Activated CD8-positive, alpha-beta T cell treated with anti-CD3 and anti-CD28 coated beads for 36 hours (primary cell): Measurements from ENCODE around the gene TUBGCP5. TPM values are rescaled to one million over a fixed set of nuclear protein-coding genes. Genes with fewer than 3 reads are reported as not detected.
A peak's percentile ranks its signal among the peaks of the same experiment; 100 is the strongest.

Source experiments
- ATAC-seq: fragments of 200-7000 bp; cut with Tn5 transposase; one replicate; pipeline ENCODE4 v1.10.0; 2021; ENCODE audit warnings: mild to moderate bottlenecking, moderate library complexity
- CTCF ChIA-PET: fragments of 350-600 bp; sonication (Branson Sonifier 250); formaldehyde crosslinking; loops from one replicate; lab custom pipeline; 2021; ENCODE audit warnings: antibody characterized with exemption; lab: Charles Lee
- POLR2A ChIA-PET: fragments of 350-600 bp; sonication (Branson Sonifier 250); formaldehyde crosslinking; loops from one replicate; lab custom pipeline; 2021; ENCODE audit warnings: antibody characterized with exemption; lab: Charles Lee
- DNase-seq: peaks from one replicate; pipeline ENCODE4 v3.0.0-alpha.2; 2020
- H3K27ac Mint-ChIP-seq: one replicate; pipeline ENCODE4 v1.8.0; 2021; ENCODE audit warnings: mild to moderate bottlenecking, mixed read lengths
- H3K27me3 Mint-ChIP-seq: one replicate; pipeline ENCODE4 v1.8.0; 2021; ENCODE audit warnings: mixed read lengths
- H3K36me3 Mint-ChIP-seq: one replicate; pipeline ENCODE4 v1.8.0; 2021; ENCODE audit warnings: low read depth, mixed read lengths
- H3K4me1 Mint-ChIP-seq: one replicate; pipeline ENCODE4 v1.8.0; 2021; ENCODE audit warnings: low read depth, mixed read lengths
- H3K4me3 Mint-ChIP-seq: one replicate; pipeline ENCODE4 v1.8.0; 2021; ENCODE audit warnings: mild to moderate bottlenecking, moderate library complexity, mixed read lengths
- H3K9me3 Mint-ChIP-seq: one replicate; pipeline ENCODE4 v1.8.0; 2021; ENCODE audit warnings: mixed read lengths
- intact Hi-C: fragments of 100-400 bp; cut with micrococcal nuclease; formaldehyde crosslinking; loops from one replicate; pipeline ENCODE4 v1.10.0; 2022
- total RNA-seq, 2 experiments: library from RNA; stranded (reverse); gene quantifications; one replicate each; pipeline ENCODE4 v1.2.3, GENCODE V29; 2021
- TF ChIP-seq, protein P1 (sequence below): fragments of 200-600 bp; IDR thresholded peaks from one replicate; pipeline ENCODE4 v1.8.0; 2022; ENCODE audit warnings: antibody characterized with exemption, mild to moderate bottlenecking

The TUBGCP5 gene
- total RNA-seq, 2 experiments from 2014 or later = 19.2 to 22.0 TPM

DNA sequence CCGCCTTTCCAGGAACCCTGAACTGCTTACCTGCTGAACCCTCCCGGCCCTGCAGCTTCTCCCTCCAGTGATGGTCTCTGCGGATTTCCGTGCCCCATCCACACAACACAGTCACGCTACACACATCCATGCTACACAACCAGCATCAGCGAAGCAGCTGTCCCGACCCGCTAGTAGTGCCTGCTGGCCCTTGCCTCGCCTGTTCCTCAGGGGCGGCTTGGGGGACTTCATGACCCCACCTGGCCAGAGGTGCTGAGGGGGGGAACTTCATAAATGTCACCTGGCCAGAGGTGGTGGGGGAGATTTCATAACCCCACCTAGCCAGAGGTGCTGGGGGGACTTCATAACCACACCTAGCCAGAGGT is 530 bp upstream of the TUBGCP5 start:
- H3K27me3 Mint-ChIP-seq = no peaks in the 10 kb centered on the region
- DNase-seq (no peak), ATAC-seq (peak; percentile 15)
- peaks cover 16% of the 10 kb centered on the region for H3K36me3 Mint-ChIP-seq
- TF ChIP-seq, protein P1, sequence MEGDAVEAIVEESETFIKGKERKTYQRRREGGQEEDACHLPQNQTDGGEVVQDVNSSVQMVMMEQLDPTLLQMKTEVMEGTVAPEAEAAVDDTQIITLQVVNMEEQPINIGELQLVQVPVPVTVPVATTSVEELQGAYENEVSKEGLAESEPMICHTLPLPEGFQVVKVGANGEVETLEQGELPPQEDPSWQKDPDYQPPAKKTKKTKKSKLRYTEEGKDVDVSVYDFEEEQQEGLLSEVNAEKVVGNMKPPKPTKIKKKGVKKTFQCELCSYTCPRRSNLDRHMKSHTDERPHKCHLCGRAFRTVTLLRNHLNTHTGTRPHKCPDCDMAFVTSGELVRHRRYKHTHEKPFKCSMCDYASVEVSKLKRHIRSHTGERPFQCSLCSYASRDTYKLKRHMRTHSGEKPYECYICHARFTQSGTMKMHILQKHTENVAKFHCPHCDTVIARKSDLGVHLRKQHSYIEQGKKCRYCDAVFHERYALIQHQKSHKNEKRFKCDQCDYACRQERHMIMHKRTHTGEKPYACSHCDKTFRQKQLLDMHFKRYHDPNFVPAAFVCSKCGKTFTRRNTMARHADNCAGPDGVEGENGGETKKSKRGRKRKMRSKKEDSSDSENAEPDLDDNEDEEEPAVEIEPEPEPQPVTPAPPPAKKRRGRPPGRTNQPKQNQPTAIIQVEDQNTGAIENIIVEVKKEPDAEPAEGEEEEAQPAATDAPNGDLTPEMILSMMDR = no peak
- CTCF ChIA-PET = interaction anchor here (0.6 to 2.1 kb wide), 5 partner anchors 9 to 60 kb away, joined by 3 to 8 read pairs (median 3); partner anchors contain the start of gene CYFIP1
- intact Hi-C loops = loop anchor here (10.0 kb wide), 1 partner anchor 65 kb away; no protein-coding TSS in a partner anchor
- peak overlapping the region; percentile 86 for H3K4me3 Mint-ChIP-seq
- peak overlapping the region; percentile 80 for H3K27ac Mint-ChIP-seq
- H3K4me1 Mint-ChIP-seq = peaks cover 23% of the 10 kb centered on the region
- POLR2A ChIA-PET = interaction anchor here (0.6 to 1.2 kb wide), 6 partner anchors 11 to 60 kb away, joined by 3 to 6 read pairs (median 3); partner anchors contain the start of gene CYFIP1
- H3K9me3 Mint-ChIP-seq = no peaks in the 10 kb centered on the region

DNA sequence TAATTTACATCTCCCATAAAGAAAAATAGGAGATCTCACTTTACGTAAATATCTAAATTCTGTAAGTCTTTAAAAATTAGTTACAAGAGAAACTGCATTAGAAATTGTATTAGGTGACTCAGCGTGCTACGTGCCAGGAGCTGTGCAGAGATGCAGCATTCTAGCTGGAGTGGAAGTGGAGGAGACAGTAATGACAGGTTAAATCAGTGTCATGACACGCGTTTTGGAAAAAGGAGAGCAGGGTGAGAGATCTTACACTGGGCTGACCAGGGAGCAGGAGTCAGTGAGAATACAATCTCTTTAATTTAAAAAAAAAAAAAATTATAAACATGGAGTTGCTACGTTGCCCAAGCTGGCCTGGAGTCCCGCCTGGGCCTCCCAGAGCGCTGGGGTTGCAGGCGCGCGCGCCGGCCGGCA is 635 bp downstream of the TUBGCP5 start:
- Mint-ChIP-seq H3K27ac (peak overlapping the region; percentile 96), H3K36me3 (peaks cover 23% of the 10 kb centered on the region), H3K27me3 (no peaks in the 10 kb centered on the region), H3K9me3 (no peaks in the 10 kb centered on the region), H3K4me1 (peaks cover 28% of the 10 kb centered on the region), H3K4me3 (peak overlapping the region; percentile 93)
- ChIA-PET POLR2A (interaction anchor here (0.9 to 1.2 kb wide), 3 partner anchors 10 to 59 kb away, joined by 3 to 6 read pairs (median 4); partner anchors contain the start of gene CYFIP1), CTCF (interaction anchor here (0.6 to 2.1 kb wide), 5 partner anchors 8 to 59 kb away, joined by 3 to 8 read pairs (median 3); partner anchors contain the start of gene CYFIP1)
- ATAC-seq (no peak), DNase-seq (no peak)
- TF ChIP-seq, protein P1 = no peak
- intact Hi-C loops = loop anchor here (10.0 kb wide), 1 partner anchor 64 kb away; no protein-coding TSS in a partner anchor

DNA sequence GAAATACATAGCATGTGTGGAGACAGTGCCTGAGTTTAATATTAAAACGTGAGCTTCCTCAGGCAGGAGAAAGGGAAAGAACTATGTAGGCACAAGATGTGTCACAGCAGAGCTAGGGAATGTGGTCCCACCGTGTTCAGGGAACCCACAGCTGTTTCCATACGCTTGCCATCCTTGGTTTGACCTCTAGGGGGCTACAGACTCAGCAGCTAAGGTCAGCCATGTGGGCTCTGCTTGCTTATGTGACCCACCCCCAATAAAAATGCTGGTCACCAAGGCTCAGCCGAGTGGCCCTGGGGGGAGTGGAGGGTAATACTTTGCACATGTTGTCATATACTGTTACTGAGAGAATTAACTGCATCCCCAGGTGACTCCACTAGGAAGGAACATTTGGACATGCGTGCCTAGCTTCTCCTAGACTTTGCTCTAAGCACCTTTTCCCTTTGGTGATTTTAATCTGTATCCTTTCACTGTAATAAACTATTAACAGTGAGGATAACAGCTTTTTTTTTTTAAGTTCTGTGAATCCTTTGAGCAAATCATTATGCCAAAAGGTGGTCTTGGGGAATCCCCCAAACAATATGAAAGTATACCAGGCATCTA is 3.3 kb downstream of the TUBGCP5 start:
- ChIA-PET POLR2A (interaction anchor here (0.6 kb wide), 1 partner anchor 199 kb away, joined by 3 read pairs; no protein-coding TSS in a partner anchor), CTCF (interaction anchor here (0.7 to 2.0 kb wide), 14 partner anchors 9 to 274 kb away, joined by 3 to 14 read pairs (median 5); no protein-coding TSS in a partner anchor)
- Mint-ChIP-seq H3K36me3 (peaks cover 36% of the 10 kb centered on the region), H3K27me3 (no peaks in the 10 kb centered on the region), H3K27ac (no peak overlapping the region), H3K4me1 (peaks cover 28% of the 10 kb centered on the region), H3K9me3 (no peaks in the 10 kb centered on the region), H3K4me3 (no peak overlapping the region)
- ATAC-seq (peak; percentile 10), DNase-seq (peak; percentile 78)
- TF ChIP-seq, protein P1 = peak; percentile 85
- intact Hi-C loops = loop anchor here (10.0 kb wide), 1 partner anchor 61 kb away; no protein-coding TSS in a partner anchor

DNA sequence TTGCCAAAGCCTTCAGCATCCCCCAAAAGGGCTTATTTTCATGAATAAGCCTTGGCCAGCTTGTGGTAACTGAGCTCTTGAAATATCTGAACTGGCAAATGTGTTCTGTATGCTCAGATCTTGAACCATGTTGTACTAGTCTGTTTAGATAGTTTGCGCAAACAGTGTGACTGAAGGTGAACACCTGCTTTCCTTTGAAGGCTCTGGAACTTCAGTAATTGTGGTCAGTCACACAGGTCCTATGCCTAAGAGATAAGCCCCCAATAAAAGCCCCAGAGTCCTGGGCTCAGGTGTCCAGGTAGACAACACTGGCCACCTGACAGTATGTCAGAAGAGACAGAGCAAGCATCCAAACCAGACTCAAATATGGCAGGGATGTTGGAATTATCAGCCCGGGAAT is 5.4 kb downstream of the TUBGCP5 start:
- POLR2A ChIA-PET = interaction anchor here (1.2 kb wide), 1 partner anchor 11 kb away, joined by 3 read pairs; no protein-coding TSS in a partner anchor
- Mint-ChIP-seq H3K9me3 (no peaks in the 10 kb centered on the region), H3K27ac (no peak overlapping the region), H3K4me1 (peaks cover 24% of the 10 kb centered on the region), H3K4me3 (no peak overlapping the region), H3K27me3 (no peaks in the 10 kb centered on the region), H3K36me3 (peaks cover 48% of the 10 kb centered on the region)
- ATAC-seq (no peak), DNase-seq (no peak)
- intact Hi-C loops = loop anchor here (10.0 kb wide), 1 partner anchor 59 kb away; no protein-coding TSS in a partner anchor
- TF ChIP-seq, protein P1 = no peak
- CTCF ChIA-PET = interaction anchor here (0.8 kb wide), 1 partner anchor 20 kb away, joined by 3 read pairs; no protein-coding TSS in a partner anchor
